PC-3 (cell line): Measurements from ENCODE around the gene WDR27. TPM values are rescaled to one million over a fixed set of nuclear protein-coding genes. Genes with fewer than 3 reads are reported as not detected.

Source experiments
- ATAC-seq: fragments of 200-7000 bp; cut with Tn5 transposase; 2 replicates; pipeline ENCODE4 v1.9.1; 2020; ENCODE audit warnings: mild to moderate bottlenecking, moderate library complexity
- BruUV-seq: library from RNA; stranded (reverse); fragments of 400-500 nt; replicated peaks from 2 replicates; lab custom pipeline; 2021; lab: Mats Ljungman, UMichigan
- CTCF ChIA-PET: fragments of 300-600 bp; sonication (Branson Sonifier 250); formaldehyde crosslinking; loops from one replicate; lab custom pipeline; 2022; ENCODE audit warnings: antibody characterized with exemption; lab: Charles Lee
- POLR2A ChIA-PET: fragments of 300-600 bp; sonication (Branson Sonifier 250); formaldehyde crosslinking; loops from one replicate; lab custom pipeline; 2022; ENCODE audit warnings: antibody characterized with exemption; ENCODE audit not compliant: unreplicated experiment; lab: Charles Lee
- DNase-seq: peaks from one replicate; pipeline ENCODE4 v3.0.0-alpha.2; 2015
- H2AFZ ChIP-seq: fragments of 300-600 bp; sonication (generic); 2 replicates; pipeline ENCODE4 v1.6.0; 2016; ENCODE audit warnings: antibody characterized with exemption, low read length
- H3F3A ChIP-seq: fragments of 300-600 bp; sonication (generic); one replicate; pipeline ENCODE4 v1.6.0; 2017; ENCODE audit warnings: antibody characterized with exemption, low read length, control low read depth, mild to moderate bottlenecking; ENCODE audit not compliant: unreplicated experiment
- H3K27ac ChIP-seq: fragments of 300-600 bp; sonication (generic); 2 replicates; pipeline ENCODE4 v1.5.1; 2016; ENCODE audit warnings: mild to moderate bottlenecking, low read length
- H3K27me3 ChIP-seq: fragments of 300-600 bp; sonication (generic); 2 replicates; pipeline ENCODE4 v1.6.1; 2016; ENCODE audit warnings: low read length, mixed read lengths
- H3K36me3 ChIP-seq: fragments of 300-600 bp; sonication (generic); 2 replicates; pipeline ENCODE4 v1.6.1; 2016; ENCODE audit warnings: low read depth, mixed run types, low read length, mixed read lengths
- H3K4me1 ChIP-seq: fragments of 300-600 bp; sonication (generic); 2 replicates; pipeline ENCODE4 v1.5.1; 2016; ENCODE audit warnings: low read length; ENCODE audit not compliant: insufficient read depth
- H3K4me2 ChIP-seq: fragments of 300-600 bp; sonication (generic); 2 replicates; pipeline ENCODE4 v1.6.0; 2016; ENCODE audit warnings: low read length
- H3K4me3 ChIP-seq: fragments of 300-600 bp; sonication (generic); 2 replicates; pipeline ENCODE4 v1.5.1; 2016; ENCODE audit warnings: mild to moderate bottlenecking, low read length, mixed read lengths
- H3K79me2 ChIP-seq: fragments of 300-600 bp; sonication (generic); 2 replicates; pipeline ENCODE4 v1.6.1; 2017; ENCODE audit warnings: low read length, mixed read lengths
- H3K9ac ChIP-seq: fragments of 300-600 bp; sonication (generic); 2 replicates; pipeline ENCODE4 v1.6.0; 2016; ENCODE audit warnings: mild to moderate bottlenecking, low read length
- H3K9me2 ChIP-seq: fragments of 300-600 bp; sonication (generic); replicated peaks from 2 replicates; pipeline ENCODE4 v1.6.1; 2016; ENCODE audit warnings: mixed run types, low read length, mixed read lengths
- H3K9me3 ChIP-seq: fragments of 300-600 bp; sonication (generic); 2 replicates; pipeline ENCODE4 v1.6.1; 2016; ENCODE audit warnings: low read length, mixed read lengths
- H4K20me1 ChIP-seq: fragments of 300-600 bp; sonication (generic); 2 replicates; pipeline ENCODE4 v1.6.1; 2016; ENCODE audit warnings: low read length, mixed read lengths
- EZH2 ChIP-seq: fragments of 300-600 bp; sonication (generic); IDR thresholded peaks from one replicate; pipeline ENCODE4 v1.6.1; 2017; ENCODE audit warnings: antibody characterized with exemption, mild to moderate bottlenecking, low read length; ENCODE audit not compliant: unreplicated experiment
- EZH2phosphoT487 ChIP-seq: fragments of 300-600 bp; sonication (generic); IDR thresholded peaks from 2 replicates; pipeline ENCODE4 v1.6.1; 2018; ENCODE audit warnings: mild to moderate bottlenecking, antibody characterized with exemption, low read length, borderline replicate concordance
- intact Hi-C: fragments of 100-400 bp; cut with micrococcal nuclease; formaldehyde crosslinking; loops from 2 replicates; pipeline ENCODE4 v1.9.0; 2023
- total RNA-seq: library from RNA; depleted of rRNA; stranded (reverse); fragments of >200 nt; gene quantifications from 2 replicates; pipeline ENCODE4 v1.2.3, GENCODE V29; 2014
- TF ChIP-seq, protein P1 (sequence below): fragments of 300-600 bp; sonication (generic); conservative IDR thresholded peaks from 2 replicates; pipeline ENCODE4 v1.5.1; 2017; ENCODE audit warnings: antibody characterized with exemption, low read depth, mild to moderate bottlenecking, low read length

WDR27 gene
- total RNA-seq, 1 experiment from 2014 or later: 20.0 TPM

DNA sequence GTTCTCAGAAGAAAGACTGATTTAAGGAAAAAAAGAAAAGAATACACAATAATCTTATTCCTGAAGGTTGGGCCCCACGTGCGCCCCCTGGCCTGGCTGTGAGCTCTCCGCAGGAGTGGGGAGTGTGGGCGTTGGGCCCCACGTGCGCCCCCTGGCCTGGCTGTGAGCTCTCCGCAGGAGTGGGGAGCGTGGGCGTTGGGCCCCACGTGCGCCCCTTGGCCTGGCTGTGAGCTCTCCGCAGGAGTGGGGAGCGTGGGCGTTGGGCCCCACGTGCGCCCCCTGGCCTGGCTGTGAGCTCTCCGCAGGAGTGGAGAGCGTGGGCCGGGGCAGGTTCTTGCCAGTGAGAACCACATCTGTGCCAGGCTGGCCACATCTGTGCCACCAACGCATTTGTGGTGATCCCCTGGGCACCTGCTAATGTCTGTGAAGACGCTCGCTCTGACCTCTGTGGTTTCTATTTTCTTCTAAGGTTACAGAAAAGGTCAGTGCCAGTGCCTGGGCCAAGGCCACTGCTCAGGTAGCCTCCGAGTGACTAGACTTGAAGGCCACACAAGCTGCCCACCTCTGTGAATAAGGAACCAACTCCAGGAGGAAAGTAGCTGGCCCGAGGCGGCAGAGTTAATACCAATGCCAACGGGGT, 41.0 kb downstream of the WDR27 start:
- BruUV-seq: no TSS peak
- Histone ChIP-seq H2AFZ (no peak overlapping the region), H3K79me2 (no peaks in the 10 kb centered on the region), H3K9me2 (no peaks in the 10 kb centered on the region), H3K36me3 (no peaks in the 10 kb centered on the region), H3K4me1 (no peaks in the 10 kb centered on the region), H3K27ac (no peak overlapping the region), H4K20me1 (no peaks in the 10 kb centered on the region), H3K4me3 (no peak overlapping the region), H3K4me2 (no peak overlapping the region), H3K9me3 (no peaks in the 10 kb centered on the region), H3K9ac (no peak overlapping the region), H3F3A (no peaks in the 10 kb centered on the region), H3K27me3 (no peaks in the 10 kb centered on the region)
- ChIA-PET POLR2A (no interaction called here), CTCF (no interaction called here)
- ATAC-seq (no peak), DNase-seq (no peak)
- no peak for TF ChIP-seq EZH2phosphoT487
- TF ChIP-seq, protein P1, sequence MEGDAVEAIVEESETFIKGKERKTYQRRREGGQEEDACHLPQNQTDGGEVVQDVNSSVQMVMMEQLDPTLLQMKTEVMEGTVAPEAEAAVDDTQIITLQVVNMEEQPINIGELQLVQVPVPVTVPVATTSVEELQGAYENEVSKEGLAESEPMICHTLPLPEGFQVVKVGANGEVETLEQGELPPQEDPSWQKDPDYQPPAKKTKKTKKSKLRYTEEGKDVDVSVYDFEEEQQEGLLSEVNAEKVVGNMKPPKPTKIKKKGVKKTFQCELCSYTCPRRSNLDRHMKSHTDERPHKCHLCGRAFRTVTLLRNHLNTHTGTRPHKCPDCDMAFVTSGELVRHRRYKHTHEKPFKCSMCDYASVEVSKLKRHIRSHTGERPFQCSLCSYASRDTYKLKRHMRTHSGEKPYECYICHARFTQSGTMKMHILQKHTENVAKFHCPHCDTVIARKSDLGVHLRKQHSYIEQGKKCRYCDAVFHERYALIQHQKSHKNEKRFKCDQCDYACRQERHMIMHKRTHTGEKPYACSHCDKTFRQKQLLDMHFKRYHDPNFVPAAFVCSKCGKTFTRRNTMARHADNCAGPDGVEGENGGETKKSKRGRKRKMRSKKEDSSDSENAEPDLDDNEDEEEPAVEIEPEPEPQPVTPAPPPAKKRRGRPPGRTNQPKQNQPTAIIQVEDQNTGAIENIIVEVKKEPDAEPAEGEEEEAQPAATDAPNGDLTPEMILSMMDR: no peak
- TF ChIP-seq EZH2: no peak
- intact Hi-C loops: no loop called here

DNA sequence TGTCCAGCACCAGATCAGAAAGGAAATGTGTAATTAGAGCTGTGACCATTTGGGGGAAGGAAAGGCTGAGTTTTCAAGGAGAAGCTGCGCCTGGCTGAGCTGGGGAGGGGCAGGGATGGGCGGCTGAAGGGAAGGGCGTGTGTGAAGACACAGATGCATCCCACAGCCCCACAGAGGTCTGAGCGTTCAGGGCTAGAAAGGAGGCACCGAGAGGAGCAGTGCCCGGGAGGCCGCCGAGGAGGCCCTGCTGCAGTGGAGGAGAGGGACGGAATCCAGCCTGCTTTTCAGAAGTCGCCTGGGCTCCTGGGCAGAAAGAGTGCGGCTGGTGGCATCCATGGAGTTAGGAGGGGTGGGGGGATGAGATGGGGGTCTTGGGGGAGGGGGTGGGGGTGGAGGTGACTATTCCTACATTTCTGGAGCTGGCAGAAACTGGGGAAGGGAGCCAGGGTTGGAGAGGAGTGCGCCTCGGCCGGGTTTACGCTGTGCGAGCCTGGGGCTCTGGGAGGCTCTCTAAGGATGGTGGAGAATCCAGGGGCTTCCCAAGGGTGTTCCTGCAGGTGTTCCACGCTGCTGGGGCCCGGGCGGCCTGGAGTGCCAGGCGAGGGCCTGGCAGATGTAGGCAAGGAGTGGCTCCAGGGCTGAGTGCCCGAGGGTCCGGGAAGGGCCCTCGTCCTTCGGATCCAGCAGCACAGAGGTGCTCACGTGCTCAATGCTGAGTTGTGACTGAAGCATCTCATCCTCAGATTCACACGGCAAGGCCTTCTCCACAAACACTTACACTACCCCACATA, 41.8 kb downstream of the WDR27 start:
- BruUV-seq: no TSS peak
- Histone ChIP-seq H3K27ac (no peak overlapping the region), H3K9me3 (no peaks in the 10 kb centered on the region), H3K9ac (no peak overlapping the region), H3K4me1 (peaks cover 5% of the 10 kb centered on the region; the same call in 1 of the 2 replicates), H3K79me2 (no peaks in the 10 kb centered on the region), H3K27me3 (no peaks in the 10 kb centered on the region), H3K4me2 (no peak overlapping the region), H3F3A (no peaks in the 10 kb centered on the region), H2AFZ (no peak overlapping the region), H4K20me1 (no peaks in the 10 kb centered on the region), H3K36me3 (no peaks in the 10 kb centered on the region), H3K9me2 (no peaks in the 10 kb centered on the region), H3K4me3 (no peak overlapping the region)
- DNase-seq: no peak
- intact Hi-C loops: loop anchor here (5.0 kb wide), 1 partner anchor 763 kb away; no protein-coding TSS in a partner anchor
- no peak for ATAC-seq
- POLR2A ChIA-PET: no interaction called here
- TF ChIP-seq EZH2phosphoT487 (no peak), EZH2 (no peak)
- TF ChIP-seq, protein P1: no peak
- CTCF ChIA-PET: no interaction called here

DNA sequence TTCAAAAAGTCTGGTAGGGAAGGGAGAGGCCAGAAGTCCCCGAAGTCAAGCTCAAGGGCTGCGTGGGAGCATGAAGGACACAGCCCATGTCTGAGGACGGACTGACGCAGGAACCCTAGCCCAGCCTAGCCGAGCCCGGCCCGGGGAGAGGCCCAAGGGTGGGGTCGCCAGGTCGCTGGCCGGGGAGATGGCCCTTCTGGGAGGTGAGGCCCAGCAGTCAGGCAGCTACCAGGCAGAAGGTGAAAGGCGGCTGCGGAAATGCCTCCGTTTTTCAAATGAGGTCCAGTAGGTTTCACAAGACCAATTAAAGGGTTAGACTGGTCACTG, 44.6 kb downstream of the WDR27 start:
- H3K9me3 ChIP-seq: no peaks in the 10 kb centered on the region
- ATAC-seq: no peak
- CTCF ChIA-PET: no interaction called here
- H3K4me2 ChIP-seq: no peak overlapping the region
- no peak overlapping the region for H2AFZ ChIP-seq
- no peaks in the 10 kb centered on the region for H4K20me1 ChIP-seq
- intact Hi-C loops: loop anchor here (5.0 kb wide), 1 partner anchor 760 kb away; no protein-coding TSS in a partner anchor
- POLR2A ChIA-PET: no interaction called here
- H3K4me3 ChIP-seq: no peak overlapping the region
- no peaks in the 10 kb centered on the region for H3K79me2 ChIP-seq
- no peak for DNase-seq
- H3K9me2 ChIP-seq: no peaks in the 10 kb centered on the region
- H3K27ac ChIP-seq: no peak overlapping the region
- peaks cover 6% of the 10 kb centered on the region; the same call in 1 of the 2 replicates for H3K4me1 ChIP-seq
- TF ChIP-seq, protein P1: no peak
- TF ChIP-seq EZH2: no peak
- TF ChIP-seq EZH2phosphoT487: no peak
- no peaks in the 10 kb centered on the region for H3K36me3 ChIP-seq
- H3K27me3 ChIP-seq: no peaks in the 10 kb centered on the region
- no peaks in the 10 kb centered on the region for H3F3A ChIP-seq
- H3K9ac ChIP-seq: no peak overlapping the region
- BruUV-seq: no TSS peak
